K562 treated with DMSO at 1 percent for 48 hours (cell line): ENCODE results near the gene TBC1D3B. TPM values are rescaled to one million over a fixed set of nuclear protein-coding genes. Genes with fewer than 3 reads are reported as not detected.

Experiments
- total RNA-seq: library from RNA; unstranded; fragments of 300-600 nt; gene quantifications from 2 replicates; pipeline ENCODE4 v1.2.3, GENCODE V29; 2022; ENCODE audit warnings: low replicate concordance; ENCODE audit errors: extremely low read depth

The TBC1D3B gene
- not detected in 2 replicates for total RNA-seq

GRCh38 chr17:36176536-36176935 is at the start of gene TBC1D3B:
Gene TBC1D3B, minus strand, starts transcription at chr17:36176636. Its CDS starts 1,586 bp downstream, at chr17:36175050.

GRCh38 chr17:36210439-36211211 is 34.2 kb upstream of the TBC1D3B start, which contains the start of gene CCL4L2:
Gene CCL4L2, plus strand, starts transcription at chr17:36211063.

Other genes starting within 250 kb of the TBC1D3B start
- not detected in 2 replicates for gene RDM1, start 245.9 kb downstream of the TBC1D3B start, total RNA-seq
- not detected in 2 replicates for gene LYZL6, start 232.9 kb downstream of the TBC1D3B start, total RNA-seq
- gene CCL16, start 195.1 kb downstream of the TBC1D3B start, total RNA-seq, result not detected in 2 replicates
- gene CCL14, start 189.9 kb downstream of the TBC1D3B start, total RNA-seq, result not detected in 2 replicates
- not detected in 2 replicates for gene CCL15, start 175.1 kb downstream of the TBC1D3B start, total RNA-seq
- not detected in 2 replicates for gene CCL23, start 158.7 kb downstream of the TBC1D3B start, total RNA-seq
- not detected in 2 replicates for gene CCL18, start 112.4 kb downstream of the TBC1D3B start, total RNA-seq
- gene CCL3, start 86.5 kb downstream of the TBC1D3B start, total RNA-seq, result not detected in 2 replicates
- not detected in 2 replicates for gene CCL4, start 72.8 kb downstream of the TBC1D3B start, total RNA-seq
- gene CCL3L1, start 20.1 kb upstream of the TBC1D3B start, total RNA-seq, result not detected in 2 replicates
- gene CCL4L2, start 34.4 kb upstream of the TBC1D3B start, total RNA-seq, result not detected in 2 replicates
- gene TBC1D3I, start 87.9 kb upstream of the TBC1D3B start, total RNA-seq, result not detected in 2 replicates
- not detected in 2 replicates for gene TBC1D3G, start 147.2 kb upstream of the TBC1D3B start, total RNA-seq
- not detected in 2 replicates for gene TBC1D3H, start 211.8 kb upstream of the TBC1D3B start, total RNA-seq